Hematopoietic multipotent progenitor cell treated with erythropoietin and hydrocortisone succinate and interleukin-3 and kit ligand, for 15 days (in vitro differentiated cells): ENCODE results near the gene NBEAL1.
"Not testable (repeated sequence)": the region's sequence is repeated elsewhere in the genome, so short reads cannot be mapped to it uniquely, and the experiment has no call there.

ENCODE experiments used
- DNase-seq: peaks from one replicate; pipeline ENCODE4 v3.0.0-alpha.2; 2015; ENCODE audit warnings: low spot score

Gene NBEAL1

GRCh38 chr2:203115201-203115700, 100.6 kb downstream of the NBEAL1 start:
- not testable (repeated sequence) for DNase-seq

GRCh38 chr2:203122317-203122986, 107.8 kb downstream of the NBEAL1 start:
- no peak for DNase-seq

- DNase-seq = no peak
These were observed 112.3 kb downstream of the NBEAL1 start for GRCh38 chr2:203126996-203127395.

GRCh38 chr2:203135105-203135504, 120.4 kb downstream of the NBEAL1 start:
- no peak for DNase-seq

GRCh38 chr2:203143391-203143790, 128.7 kb downstream of the NBEAL1 start:
- no peak for DNase-seq

- no peak for DNase-seq
These were observed 134.5 kb downstream of the NBEAL1 start for GRCh38 chr2:203149194-203149593.

GRCh38 chr2:203155406-203155805, 140.7 kb downstream of the NBEAL1 start:
- DNase-seq = no peak

GRCh38 chr2:203162722-203163121, 148.0 kb downstream of the NBEAL1 start:
- not testable (repeated sequence) for DNase-seq

GRCh38 chr2:203164311-203164935, 149.7 kb downstream of the NBEAL1 start:
- DNase-seq = no peak

GRCh38 chr2:203167751-203168150, 153.1 kb downstream of the NBEAL1 start:
- no peak for DNase-seq

- no peak for DNase-seq
These were observed 155.8 kb downstream of the NBEAL1 start for GRCh38 chr2:203170502-203170901.

GRCh38 chr2:203175371-203175770, 160.7 kb downstream of the NBEAL1 start:
- no peak for DNase-seq

- no peak for DNase-seq
These were observed 162.7 kb downstream of the NBEAL1 start for GRCh38 chr2:203177361-203177760.

- DNase-seq = no peak
These were observed 171.2 kb downstream of the NBEAL1 start for GRCh38 chr2:203185864-203186263.

GRCh38 chr2:203190547-203190946, 175.9 kb downstream of the NBEAL1 start:
- not testable (repeated sequence) for DNase-seq

- DNase-seq = not testable (repeated sequence)
These were observed 176.4 kb downstream of the NBEAL1 start for GRCh38 chr2:203191026-203191425.

GRCh38 chr2:203191961-203192360, 177.3 kb downstream of the NBEAL1 start:
- DNase-seq = no peak

- no peak for DNase-seq
These were observed 180.8 kb downstream of the NBEAL1 start for GRCh38 chr2:203195331-203196036.

- no peak for DNase-seq
These were observed 186.2 kb downstream of the NBEAL1 start for GRCh38 chr2:203200866-203201265.

- no peak for DNase-seq
These were observed 186.8 kb downstream of the NBEAL1 start for GRCh38 chr2:203201426-203201825.

- DNase-seq = no peak
These were observed 194.9 kb downstream of the NBEAL1 start for GRCh38 chr2:203209538-203209937.

GRCh38 chr2:203225423-203226039, 210.9 kb downstream of the NBEAL1 start:
- DNase-seq = peak; percentile 41
